Sigmoid colon (tissue), 7 donors: ENCODE data around the gene NFE2L3. TPM values are rescaled to one million over a fixed set of nuclear protein-coding genes. Genes with fewer than 3 reads are reported as not detected.

Experiments
- DNase-seq: peaks from one replicate; pipeline ENCODE4 v3.0.0-alpha.2; 2019
- H3K27ac ChIP-seq, 4 donors: fragments of 200-600 bp; sonication (generic); one replicate each; pipeline ENCODE4 v1.5.1; 2016 to 2019; ENCODE audit warnings: mild to moderate bottlenecking in 1 of 4
- H3K27me3 ChIP-seq, 3 donors: fragments of 200-600 bp; sonication (generic); one replicate each; pipeline ENCODE4 v1.5.1; 2019; ENCODE audit warnings: mild to moderate bottlenecking in 1 of 3
- H3K36me3 ChIP-seq, 4 donors: fragments of 200-600 bp; sonication (generic); one replicate each; pipeline ENCODE4 v1.5.1; 2016 to 2019
- H3K4me1 ChIP-seq, 4 donors: fragments of 200-600 bp; sonication (generic); one replicate each; pipeline ENCODE4 v1.5.1; 2017 to 2019
- H3K4me3 ChIP-seq, 4 donors: fragments of 200-600 bp; sonication (generic); one replicate each; pipeline ENCODE4 v1.5.1; 2017 to 2019; ENCODE audit warnings: mild to moderate bottlenecking in 2 of 4, moderate library complexity in 1 of 4
- H3K9me3 ChIP-seq, 4 donors: fragments of 200-600 bp in 3 of 4; sonication (generic) in 3 of 4; one replicate each; pipeline versions ENCODE4 v1.5.1 to v1.6.1; 2013 to 2019
- CTCF ChIP-seq, 4 experiments: fragments of 450-650 bp in 3 of 4; fragments of 200-600 bp in 1 of 4; IDR thresholded peaks; one replicate each; pipeline ENCODE4 v1.5.1; 2016 to 2019; ENCODE audit warnings: antibody characterized with exemption in 4 of 4, mild to moderate bottlenecking in 3 of 4, moderate library complexity in 2 of 4
- EP300 ChIP-seq, 4 donors: sonication (generic); formaldehyde crosslinking; IDR thresholded peaks; one replicate each; pipeline ENCODE4 v1.6.1; 2017; ENCODE audit warnings: antibody characterized with exemption in 4 of 4
- POLR2A ChIP-seq, 2 donors: fragments of 450-650 bp; IDR thresholded peaks; one replicate each; pipeline ENCODE4 v1.6.1; 2016; ENCODE audit warnings: antibody characterized with exemption in 2 of 2, mild to moderate bottlenecking in 2 of 2, moderate library complexity in 2 of 2
- POLR2AphosphoS5 ChIP-seq, 4 donors: sonication (generic); formaldehyde crosslinking; IDR thresholded peaks; one replicate each; pipeline ENCODE4 v1.6.1; 2017; ENCODE audit warnings: antibody characterized with exemption in 4 of 4
- WGBS, 2 donors: extraction: QIAGEN DNeasy Blood & Tissue Kit; methylation state at CpG; one replicate each; pipeline ENCODE4 v1.1.7; 2013; 5-methylcytosine and 5-hydroxymethylcytosine counted together
- intact Hi-C: fragments of 100-400 bp; cut with DNase I; formaldehyde crosslinking; loops from one replicate; pipeline ENCODE4 v1.15.1; 2023
- polyA plus RNA-seq, 3 donors: library from polyadenylated mRNA; stranded (reverse); fragments of 200-250 nt; gene quantifications; one replicate each; pipeline ENCODE4 v1.2.3, GENCODE V29; 2013
- total RNA-seq, 4 donors: library from RNA; depleted of rRNA; stranded (reverse); fragments of >200 nt; gene quantifications; one replicate each; pipeline ENCODE4 v1.1.0, GENCODE V29; 2016
- donor health status: healthy with polysubstance abuse.
- donor health status: Bipolar disorder and iron deficiency.
- donor health status: healthy.

NFE2L3 gene
- total and polyA plus RNA-seq, 7 donors: 0.55 to 15.0 (median 1.9) TPM

- intact Hi-C loops: loop anchor here (5.0 kb wide), 2 partner anchors 104 to 119 kb away; no protein-coding TSS in a partner anchor
- Histone ChIP-seq H3K36me3 (peaks cover 40 to 68% (median 48%) of the 10 kb centered on the region in 4 donors), H3K9me3 (no peaks in the 10 kb centered on the region), H3K4me3 (no peak overlapping the region), H3K27ac (peak overlapping the region in 2 of 4 donors; percentile 40 to 98), H3K4me1 (peaks cover 0 to 66% (median 62%) of the 10 kb centered on the region in 4 donors), H3K27me3 (no peaks in the 10 kb centered on the region)
- TF ChIP-seq CTCF (IDR thresholded peaks at IDR 0.05) (no peak), EP300 (IDR thresholded peaks at IDR 0.05) (no peak), POLR2A (IDR thresholded peaks at IDR 0.05) (no peak), POLR2AphosphoS5 (IDR thresholded peaks at IDR 0.05) (no peak)
- DNase-seq: no peak
- 55 to 61% methylated on average over 10 of the region's 10 CpGs for WGBS, 2 donors
Measured at GRCh38 chr7:26195867-26196657, 44.1 kb downstream of the NFE2L3 start.

GRCh38 chr7:26197153-26198115, 45.4 kb downstream of the NFE2L3 start:
- peaks cover 37 to 54% (median 41%) of the 10 kb centered on the region in 4 donors for H3K36me3 ChIP-seq
- WGBS, 2 donors: 11 to 16% methylated on average over 5 of the region's 5 CpGs
- intact Hi-C loops: loop anchor here (2.0 to 5.0 kb wide), 3 partner anchors 105 to 167 kb away; no protein-coding TSS in a partner anchor
- peaks cover 0 to 54% (median 53%) of the 10 kb centered on the region in 4 donors for H3K4me1 ChIP-seq
- H3K9me3 ChIP-seq: no peaks in the 10 kb centered on the region
- no peak for DNase-seq
- TF ChIP-seq POLR2AphosphoS5 (IDR thresholded peaks at IDR 0.05) (no peak), POLR2A (IDR thresholded peaks at IDR 0.05) (no peak), EP300 (IDR thresholded peaks at IDR 0.05) (no peak), CTCF (IDR thresholded peaks at IDR 0.05) (no peak)
- H3K4me3 ChIP-seq: peak overlapping the region; percentile 83 to 98 (median 94)
- no peaks in the 10 kb centered on the region for H3K27me3 ChIP-seq
- H3K27ac ChIP-seq: peak overlapping the region; percentile 97 to 99 (median 98)

- peak overlapping the region; percentile 97 to 99 (median 98) for H3K27ac ChIP-seq
- peaks cover 30 to 46% (median 32%) of the 10 kb centered on the region in 4 donors for H3K36me3 ChIP-seq
- H3K4me1 ChIP-seq: peaks cover 0 to 55% (median 51%) of the 10 kb centered on the region in 4 donors
- no peaks in the 10 kb centered on the region for H3K27me3 ChIP-seq
- TF ChIP-seq CTCF (IDR thresholded peaks at IDR 0.05) (peak in 3 of 4 experiments; percentile 62 to 68 (median 67)), POLR2A (IDR thresholded peaks at IDR 0.05) (no peak)
- H3K9me3 ChIP-seq: no peaks in the 10 kb centered on the region
- 0 to 1% methylated on average over 6 of the region's 6 CpGs for WGBS, 2 donors
- DNase-seq: no peak
- H3K4me3 ChIP-seq: peak overlapping the region; percentile 83 to 98 (median 94)
- intact Hi-C loops: loop anchor here (2.0 to 5.0 kb wide), 3 partner anchors 106 to 167 kb away; no protein-coding TSS in a partner anchor
Measured at GRCh38 chr7:26198133-26198780, 46.3 kb downstream of the NFE2L3 start.

- peaks cover 0 to 55% (median 51%) of the 10 kb centered on the region in 4 donors for H3K4me1 ChIP-seq
- intact Hi-C loops: loop anchor here (2.0 to 5.0 kb wide), 3 partner anchors 106 to 166 kb away; no protein-coding TSS in a partner anchor
- H3K27me3 ChIP-seq: no peaks in the 10 kb centered on the region
- no peak for TF ChIP-seq POLR2A (IDR thresholded peaks at IDR 0.05)
- no peak for TF ChIP-seq POLR2AphosphoS5 (IDR thresholded peaks at IDR 0.05)
- no peak for TF ChIP-seq CTCF (IDR thresholded peaks at IDR 0.05)
- TF ChIP-seq EP300 (IDR thresholded peaks at IDR 0.05): no peak
- H3K27ac ChIP-seq: peak overlapping the region; percentile 97 to 99 (median 98)
- 0% methylated on average over 7 of the region's 7 CpGs for WGBS, 2 donors
- no peak for DNase-seq
- no peaks in the 10 kb centered on the region for H3K9me3 ChIP-seq
- peaks cover 25 to 40% (median 27%) of the 10 kb centered on the region in 4 donors for H3K36me3 ChIP-seq
- H3K4me3 ChIP-seq: peak overlapping the region; percentile 83 to 98 (median 94)
Measured at GRCh38 chr7:26198781-26199169, 46.8 kb downstream of the NFE2L3 start.
